Heart right ventricle (tissue), 16 donors: ENCODE results near the gene NCKAP5. TPM values are rescaled to one million over a fixed set of nuclear protein-coding genes. Genes with fewer than 3 reads are reported as not detected.

Experiments used
- ATAC-seq, 8 donors: fragments of 200-7000 bp; cut with Tn5 transposase; one replicate each; pipeline ENCODE4 v1.9.1; 2020; ENCODE audit warnings: mild to moderate bottlenecking in 8 of 8, moderate library complexity in 8 of 8, moderate number of reproducible peaks in 1 of 8
- DNase-seq, 2 donors: peaks; one replicate each; pipeline ENCODE4 v3.0.0-alpha.2; 2020
- H3K27ac ChIP-seq, 10 donors: fragments of 200-600 bp; sonication (generic) in 2 of 10; one replicate each; pipeline versions ENCODE4 v1.5.0 to v1.8.0; 2020 to 2022; ENCODE audit warnings: mild to moderate bottlenecking in 3 of 10
- H3K27me3 ChIP-seq, 7 donors: fragments of 200-600 bp; one replicate each; pipeline ENCODE4 v1.8.0; 2021 to 2022; ENCODE audit warnings: mild to moderate bottlenecking in 2 of 7
- H3K36me3 ChIP-seq, 9 donors: fragments of 200-600 bp; sonication (generic) in 1 of 9; one replicate each; pipeline versions ENCODE4 v1.5.0 to v1.8.0; 2020 to 2022; ENCODE audit warnings: mild to moderate bottlenecking in 2 of 9
- H3K4me1 ChIP-seq, 9 donors: fragments of 200-600 bp; sonication (generic) in 1 of 9; one replicate each; pipeline versions ENCODE4 v1.5.0 to v1.8.0; 2020 to 2022; ENCODE audit warnings: mild to moderate bottlenecking in 4 of 9
- H3K4me3 ChIP-seq, 10 donors: fragments of 200-600 bp; sonication (generic) in 2 of 10; one replicate each; pipeline versions ENCODE4 v1.5.0 to v1.8.0; 2020 to 2022; ENCODE audit warnings: mild to moderate bottlenecking in 7 of 10, moderate library complexity in 2 of 10
- H3K9me3 ChIP-seq, 11 donors: fragments of 200-600 bp in 10 of 11; sonication (generic) in 2 of 11; one replicate each; pipeline versions ENCODE4 v1.5.0 to v1.8.0; 2013 to 2022; ENCODE audit warnings: mild to moderate bottlenecking in 2 of 11, control low read depth in 1 of 11, moderate library complexity in 1 of 11
- WGBS, 2 donors: extraction: QIAGEN DNeasy Blood & Tissue Kit; methylation state at CpG; one replicate each; pipeline ENCODE4 v1.1.7; 2013; ENCODE audit warnings: inconsistent platforms in 1 of 2; 5-methylcytosine and 5-hydroxymethylcytosine counted together
- intact Hi-C, 10 donors: fragments of 100-400 bp; cut with DNase I; formaldehyde crosslinking; loops; one replicate each; pipeline versions ENCODE4 v1.11.1 to v1.14.2; 2022
- polyA plus RNA-seq, 2 donors: library from polyadenylated mRNA; stranded (reverse); fragments of 200-250 nt; gene quantifications; one replicate each; pipeline ENCODE4 v1.2.3, GENCODE V29; 2013
- total RNA-seq, 10 donors: library from RNA; stranded (reverse); fragmentation: NEBNext Ultra II Directional in 3 of 10; extraction: Animal tissue kit (Norgen Biotek cat#: 25700) in 3 of 10; gene quantifications; one replicate each; pipeline versions ENCODE4 v1.2.1 to v1.2.4, GENCODE V29; 2021 to 2023
- TF ChIP-seq, protein P1 (sequence below), 9 donors: fragments of 200-600 bp; sonication (generic) in 2 of 9; IDR thresholded peaks; one replicate each; pipeline versions ENCODE4 v1.5.0 to v1.8.0; 2021 to 2022; ENCODE audit warnings: antibody characterized with exemption in 9 of 9, mild to moderate bottlenecking in 5 of 9, moderate library complexity in 1 of 9
- donor health status: Arrhythmogenic right ventricular cardiomyopathy.
- donor health status: ischemic (EF 13 %, LVEDD 7.1; RV severe dilation, severe dysfunction).
- donor health status: healthy with polysubstance abuse.
- donor health status: DM: no; HTN: yes; CAD: no.
- donor health status: DM: no; HTN: no; CAD: no.
- donor health status: ischemic (EF 25% LVEDD 6.9; RV normal size, moderate dysfunction).
- donor health status: ischemic (EF 25% LVEDD 5.7; RV mildly dilated, moderate dysfunction).
- donor health status: healthy.
- donor health status: DM: yes; HTN: yes; CAD: no.
- donor health status: Ischemic cardiomyopathy.
- donor health status: ischemic (EF 35%, LVEDD 5.7; RV mildly dilated, moderate dysfunction).
- donor health status: nonischemic (EF 11% LVEDD 7.7; RV severe dilation, severe dysfunction).
- donor health status: DM: yes; HTN: yes; CAD: no.
- donor health status: PGD.
- donor health status: ischemic (EF 29% LVEDD 5.4; RV normal size, mild dysfunction).
- donor health status: nonischemic (EF 23%, LVEDD 6.1; RV moderate dilation, normal function).

Gene NCKAP5
- total and polyA plus RNA-seq, 12 donors, result 0.57 to 11.7 (median 6.2) TPM

DNA sequence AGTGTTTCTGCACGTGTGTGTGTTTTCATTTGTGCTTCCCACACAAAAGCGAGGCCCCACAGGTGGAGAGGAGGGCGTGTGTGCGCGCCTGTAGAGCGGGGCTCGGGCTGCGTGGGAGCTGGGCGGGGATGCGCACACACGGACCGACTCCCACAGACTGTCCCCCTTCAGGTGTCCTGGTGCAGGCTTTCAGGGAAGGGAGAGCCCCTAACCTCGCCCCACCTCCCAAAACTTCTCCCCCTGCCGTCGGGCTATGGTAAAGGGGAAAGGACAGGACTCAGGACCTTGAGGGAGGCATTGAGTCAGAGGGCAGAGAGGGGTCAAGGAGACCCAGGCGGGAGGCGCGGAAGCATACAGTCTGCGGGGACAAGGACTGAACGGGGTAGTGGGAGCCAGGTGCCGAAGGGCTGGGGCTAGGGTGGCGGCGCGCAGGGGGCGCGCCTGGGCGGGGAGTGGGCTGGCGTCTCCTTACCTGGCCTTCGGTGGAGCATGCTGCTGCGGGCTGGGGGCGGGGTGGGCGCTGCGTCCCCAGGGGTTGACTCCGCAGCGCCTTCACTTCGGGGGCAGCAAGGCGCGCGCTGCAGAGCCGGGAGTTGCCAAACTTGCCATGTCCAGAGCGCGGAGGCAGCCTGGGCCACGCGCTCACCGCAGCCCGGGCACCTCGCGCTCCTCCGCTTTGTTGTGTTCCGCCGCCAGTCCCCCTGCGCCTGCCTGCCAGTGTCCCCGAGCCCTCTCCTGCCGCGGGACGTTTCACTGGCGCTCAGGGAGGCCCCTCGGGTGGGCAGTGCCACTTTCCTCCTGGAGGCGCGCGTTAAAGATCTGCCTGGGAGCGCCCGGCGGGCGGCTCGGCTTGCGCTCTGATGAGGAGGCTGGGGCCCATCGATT, 302.0 kb downstream of the NCKAP5 start:
- 6% methylated on average over 66 to 68 of the region's 68 CpGs for WGBS, 2 donors
- intact Hi-C loops, result loop anchor here in 5 of 10 donors (10.0 kb wide), 3 partner anchors 299 to 519 kb away; partner anchors contain the start of gene NCKAP5 (in 3 of the 5)
- DNase-seq, result peak in 1 of 2 donors; percentile 26
- H3K9me3 ChIP-seq, result no peaks in the 10 kb centered on the region
- H3K27me3 ChIP-seq, result peaks cover 0 to 20% (median 9%) of the 10 kb centered on the region in 7 donors
- no peaks in the 10 kb centered on the region for H3K36me3 ChIP-seq
- TF ChIP-seq, protein P1, sequence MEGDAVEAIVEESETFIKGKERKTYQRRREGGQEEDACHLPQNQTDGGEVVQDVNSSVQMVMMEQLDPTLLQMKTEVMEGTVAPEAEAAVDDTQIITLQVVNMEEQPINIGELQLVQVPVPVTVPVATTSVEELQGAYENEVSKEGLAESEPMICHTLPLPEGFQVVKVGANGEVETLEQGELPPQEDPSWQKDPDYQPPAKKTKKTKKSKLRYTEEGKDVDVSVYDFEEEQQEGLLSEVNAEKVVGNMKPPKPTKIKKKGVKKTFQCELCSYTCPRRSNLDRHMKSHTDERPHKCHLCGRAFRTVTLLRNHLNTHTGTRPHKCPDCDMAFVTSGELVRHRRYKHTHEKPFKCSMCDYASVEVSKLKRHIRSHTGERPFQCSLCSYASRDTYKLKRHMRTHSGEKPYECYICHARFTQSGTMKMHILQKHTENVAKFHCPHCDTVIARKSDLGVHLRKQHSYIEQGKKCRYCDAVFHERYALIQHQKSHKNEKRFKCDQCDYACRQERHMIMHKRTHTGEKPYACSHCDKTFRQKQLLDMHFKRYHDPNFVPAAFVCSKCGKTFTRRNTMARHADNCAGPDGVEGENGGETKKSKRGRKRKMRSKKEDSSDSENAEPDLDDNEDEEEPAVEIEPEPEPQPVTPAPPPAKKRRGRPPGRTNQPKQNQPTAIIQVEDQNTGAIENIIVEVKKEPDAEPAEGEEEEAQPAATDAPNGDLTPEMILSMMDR (IDR thresholded peaks at IDR 0.05), result peak in 2 of 9 donors; percentile 9 to 11
- peak overlapping the region in 5 of 10 donors; percentile 13 to 52 (median 25) for H3K27ac ChIP-seq
- H3K4me1 ChIP-seq, result peaks cover 0 to 30% (median 0%) of the 10 kb centered on the region in 9 donors
- peak overlapping the region in 9 of 10 donors; percentile 37 to 59 (median 52) for H3K4me3 ChIP-seq
- ATAC-seq, result peak; percentile 33 to 76 (median 52)

DNA sequence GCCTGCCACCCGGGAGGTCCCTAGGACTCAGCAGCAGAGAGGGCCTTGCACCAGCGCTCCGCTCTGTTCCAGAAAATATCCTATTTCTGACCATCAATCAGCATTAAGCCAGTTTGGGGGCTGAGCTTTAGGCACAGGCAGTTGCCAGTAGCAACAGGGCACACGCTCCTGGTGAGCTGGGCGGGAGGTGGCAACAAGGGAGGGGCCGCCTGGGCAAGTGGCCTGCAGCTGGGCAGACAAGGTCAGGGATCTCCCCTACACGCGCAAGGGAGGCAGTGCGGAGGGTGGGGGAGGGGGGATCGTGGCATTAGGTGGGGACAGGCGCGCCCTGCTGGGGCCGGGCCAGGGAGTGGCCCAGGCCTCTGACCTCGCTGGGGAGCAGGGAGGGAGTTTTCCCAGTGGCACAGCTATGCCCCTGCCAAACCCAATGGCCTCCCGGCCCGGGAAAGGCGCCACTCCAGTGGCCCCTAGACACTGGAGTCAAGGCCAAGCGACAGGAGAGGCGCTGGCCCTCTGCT, 302.8 kb downstream of the NCKAP5 start:
- Histone ChIP-seq H3K4me3 (peak overlapping the region in 9 of 10 donors; percentile 37 to 59 (median 52)), H3K27me3 (peaks cover 0 to 20% (median 9%) of the 10 kb centered on the region in 7 donors), H3K9me3 (no peaks in the 10 kb centered on the region), H3K27ac (peak overlapping the region in 3 of 10 donors; percentile 23 to 52 (median 25)), H3K4me1 (peaks cover 0 to 30% (median 0%) of the 10 kb centered on the region in 9 donors), H3K36me3 (no peaks in the 10 kb centered on the region)
- DNase-seq (peak; percentile 28 to 57), ATAC-seq (peak; percentile 60 to 92 (median 84))
- 23 to 31% methylated on average over 18 to 19 of the region's 19 CpGs for WGBS, 2 donors
- TF ChIP-seq, protein P1 (IDR thresholded peaks at IDR 0.05), result no peak
- intact Hi-C loops, result loop anchor here in 5 of 10 donors (10.0 kb wide), 3 partner anchors 299 to 519 kb away; partner anchors contain the start of gene NCKAP5 (in 3 of the 5)

DNA sequence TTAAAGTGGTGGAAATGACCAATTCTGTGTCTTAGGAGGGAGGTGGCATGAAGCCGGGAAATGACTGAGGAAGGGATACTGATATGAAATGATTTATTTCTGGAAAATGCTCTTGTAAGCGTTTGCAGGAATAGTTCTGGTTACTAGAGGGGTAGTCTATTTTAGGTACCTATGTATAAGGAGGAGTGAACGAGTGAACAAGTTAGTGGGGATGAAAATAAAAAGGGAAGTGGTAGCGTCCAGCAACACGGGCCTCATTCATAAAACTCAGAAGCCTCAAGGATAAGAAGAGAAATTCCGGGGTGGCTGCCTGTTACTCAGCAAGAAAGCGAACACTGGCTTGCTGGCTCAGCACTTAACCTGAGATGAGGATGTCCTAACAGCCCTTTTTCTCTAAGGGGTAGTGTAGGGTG, 303.3 kb downstream of the NCKAP5 start:
- H3K4me3 ChIP-seq, result peak overlapping the region in 8 of 10 donors; percentile 46 to 59 (median 53)
- no peaks in the 10 kb centered on the region for H3K9me3 ChIP-seq
- H3K27ac ChIP-seq, result peak overlapping the region in 1 of 10 donors; percentile 52
- no peaks in the 10 kb centered on the region for H3K36me3 ChIP-seq
- 34 to 38% methylated on average over 7 of the region's 7 CpGs for WGBS, 2 donors
- peak in 3 of 8 donors; percentile 7 to 34 (median 11) for ATAC-seq
- intact Hi-C loops, result loop anchor here in 6 of 10 donors (5.0 to 10.0 kb wide), 4 partner anchors 297 to 520 kb away; partner anchors contain the start of gene NCKAP5 (in 3 of the 6)
- peaks cover 0 to 20% (median 9%) of the 10 kb centered on the region in 7 donors for H3K27me3 ChIP-seq
- H3K4me1 ChIP-seq, result peaks cover 0 to 30% (median 0%) of the 10 kb centered on the region in 9 donors
- TF ChIP-seq, protein P1 (IDR thresholded peaks at IDR 0.05), result no peak
- DNase-seq, result no peak

DNA sequence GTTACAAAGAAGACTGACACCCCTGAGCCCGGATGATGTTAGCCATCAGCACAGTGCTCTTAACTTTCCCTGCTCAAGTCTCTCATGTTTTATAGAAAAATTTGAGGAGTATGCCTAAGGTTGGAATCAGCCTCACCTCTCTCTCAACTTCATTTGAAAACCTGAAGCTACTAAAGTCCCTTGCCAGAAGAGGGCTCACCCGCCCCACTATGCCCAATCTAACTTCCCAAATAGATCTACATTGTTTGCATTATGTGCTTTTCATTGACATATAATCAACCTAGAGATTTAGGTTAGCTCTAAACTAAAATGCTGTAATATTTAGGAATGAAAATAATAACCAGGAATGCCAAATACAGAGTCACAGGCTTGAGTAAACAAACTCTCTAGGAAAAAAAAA, 305.4 kb downstream of the NCKAP5 start:
- no peak for ATAC-seq
- Histone ChIP-seq H3K9me3 (no peaks in the 10 kb centered on the region), H3K36me3 (no peaks in the 10 kb centered on the region), H3K27me3 (peaks cover 0 to 20% (median 9%) of the 10 kb centered on the region in 7 donors), H3K27ac (no peak overlapping the region), H3K4me1 (peaks cover 0 to 30% (median 0%) of the 10 kb centered on the region in 9 donors), H3K4me3 (no peak overlapping the region)
- TF ChIP-seq, protein P1 (IDR thresholded peaks at IDR 0.05), result peak in 4 of 9 donors; percentile 18 to 35 (median 24)
- 82 to 90% methylated on average over 2 of the region's 2 CpGs for WGBS, 2 donors
- no peak for DNase-seq
- intact Hi-C loops, result loop anchor here in 6 of 10 donors (5.0 to 10.0 kb wide), 4 partner anchors 299 to 522 kb away; partner anchors contain the start of gene NCKAP5 (in 3 of the 6)
